HG02840 (cell line): Measurements from ENCODE around the gene ZDHHC12.
"Not testable (repeated sequence)": the region's sequence is repeated elsewhere in the genome, so short reads cannot be mapped to it uniquely, and the experiment has no call there.

Experiments
- ATAC-seq: cut with Tn5 transposase; IDR thresholded peaks from one replicate; pipeline ENCODE4 v1.9.1; 2021; ENCODE audit warnings: mild to moderate bottlenecking, moderate library complexity, moderate number of reproducible peaks; ENCODE audit not compliant: unreplicated experiment, low FRiP score

Gene ZDHHC12

DNA sequence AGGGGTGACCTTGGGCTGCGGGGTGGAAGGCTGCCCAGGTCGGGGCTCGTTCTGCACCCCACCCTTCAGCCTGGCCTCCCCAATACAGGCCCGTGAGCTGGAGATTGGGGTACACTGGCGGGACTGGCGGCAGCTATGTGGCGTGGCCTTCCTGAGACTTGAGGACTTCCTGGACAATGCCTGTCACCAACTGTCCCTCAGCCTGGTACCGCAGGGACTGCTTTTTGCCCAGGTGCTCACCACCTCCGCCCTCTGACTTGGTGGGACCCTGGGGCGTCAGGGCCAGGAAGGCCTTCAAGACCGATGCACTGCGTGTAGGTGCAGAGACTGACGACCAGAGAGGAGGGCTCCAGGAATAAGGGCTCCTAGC, 10.5 kb downstream of the ZDHHC12 start:
- ATAC-seq, result no peak

DNA sequence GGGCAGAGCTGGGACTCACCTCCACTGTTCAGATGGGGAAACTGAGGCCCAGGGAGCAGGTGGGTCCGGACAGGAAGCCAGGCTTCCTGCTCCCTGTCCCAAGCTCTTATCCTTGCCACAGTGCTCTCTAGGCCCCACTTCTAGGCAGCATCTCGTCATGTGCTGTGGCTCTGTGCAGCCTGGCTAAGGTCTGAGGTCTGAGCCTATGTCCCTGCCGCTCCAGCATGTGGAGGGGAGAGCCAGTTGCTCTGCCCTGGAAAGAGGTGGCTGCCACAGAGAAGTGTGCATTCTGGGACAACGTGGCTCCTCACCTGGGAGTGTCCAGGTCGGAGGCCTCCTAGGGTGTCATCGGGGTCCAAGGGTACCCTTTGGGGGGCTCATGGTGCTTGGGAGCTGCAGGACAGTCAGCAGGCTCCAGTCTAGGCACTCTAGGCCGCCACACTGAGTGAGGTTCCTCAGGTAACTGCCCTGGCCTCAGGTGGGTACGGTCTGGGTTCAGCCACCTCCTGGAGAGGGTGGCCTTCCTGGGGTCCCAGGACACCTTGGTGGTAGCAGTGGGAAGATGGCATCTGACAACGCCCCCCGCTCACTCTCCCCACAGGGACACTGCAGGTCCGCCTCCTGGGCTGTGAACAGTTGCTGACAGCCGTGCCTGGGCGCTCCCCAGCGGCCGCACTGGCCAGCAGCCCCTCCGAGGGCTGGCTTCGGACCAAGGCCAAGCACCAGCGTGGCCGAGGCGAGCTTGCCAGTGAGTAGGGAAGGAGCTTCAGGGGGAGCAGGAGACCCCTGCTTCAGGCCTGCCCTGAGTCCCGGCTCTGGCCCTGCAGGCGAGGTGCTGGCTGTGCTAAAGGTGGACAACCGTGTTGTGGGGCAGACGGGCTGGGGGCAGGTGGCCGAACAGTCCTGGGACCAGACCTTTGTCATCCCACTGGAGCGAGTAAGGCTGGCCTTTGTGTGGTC, 11.2 kb downstream of the ZDHHC12 start:
- ATAC-seq, result no peak

DNA sequence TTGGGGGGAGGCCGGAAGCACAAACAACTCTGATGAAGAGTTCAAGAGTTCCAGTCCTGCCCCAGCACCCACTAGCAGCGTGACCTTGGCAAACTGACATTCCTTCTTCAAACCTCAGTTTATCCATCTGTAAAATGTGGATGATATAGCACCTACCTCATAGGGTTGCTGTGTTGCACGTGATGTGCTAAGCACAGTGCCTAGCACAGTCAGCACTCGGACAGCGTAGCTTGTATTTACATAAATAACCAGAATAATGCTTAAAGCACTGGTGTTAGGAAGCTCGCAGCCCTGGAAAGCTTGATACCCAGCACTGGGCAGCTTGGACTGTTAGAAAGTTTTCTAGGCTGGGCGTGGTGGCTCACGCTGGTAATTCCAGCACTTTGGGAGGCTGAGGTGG, 16.5 kb downstream of the ZDHHC12 start:
- no peak for ATAC-seq

DNA sequence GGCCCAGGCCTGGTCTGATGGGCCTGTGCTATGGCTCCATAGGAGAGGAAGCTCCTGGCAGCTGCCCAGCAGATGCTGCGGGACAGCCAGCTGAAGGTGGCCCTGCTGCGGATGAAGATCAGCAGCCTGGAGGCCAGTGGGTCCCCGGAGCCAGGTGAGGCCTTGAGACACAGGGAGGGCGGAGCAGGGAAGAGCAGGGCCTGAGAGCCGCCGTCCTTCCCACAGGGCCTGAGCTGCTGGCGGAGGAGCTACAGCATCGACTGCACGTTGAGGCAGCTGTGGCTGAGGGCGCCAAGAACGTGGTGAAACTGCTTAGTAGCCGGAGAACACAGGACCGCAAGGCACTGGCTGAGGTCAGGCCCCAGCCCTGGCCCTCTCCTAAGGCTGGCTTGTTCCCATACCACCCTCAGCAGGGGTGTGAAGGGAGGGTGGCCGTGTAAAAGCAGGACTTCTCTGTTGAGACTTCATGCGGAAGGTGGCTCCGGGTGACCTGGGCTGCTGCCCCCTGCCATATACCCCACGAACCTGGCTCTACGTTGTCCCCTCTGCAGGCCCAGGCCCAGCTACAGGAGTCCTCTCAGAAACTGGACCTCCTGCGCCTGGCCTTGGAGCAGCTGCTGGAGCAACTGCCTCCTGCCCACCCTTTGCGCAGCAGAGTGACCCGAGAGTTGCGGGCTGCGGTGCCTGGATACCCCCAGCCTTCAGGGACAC, 17.1 kb downstream of the ZDHHC12 start:
- no peak for ATAC-seq

DNA sequence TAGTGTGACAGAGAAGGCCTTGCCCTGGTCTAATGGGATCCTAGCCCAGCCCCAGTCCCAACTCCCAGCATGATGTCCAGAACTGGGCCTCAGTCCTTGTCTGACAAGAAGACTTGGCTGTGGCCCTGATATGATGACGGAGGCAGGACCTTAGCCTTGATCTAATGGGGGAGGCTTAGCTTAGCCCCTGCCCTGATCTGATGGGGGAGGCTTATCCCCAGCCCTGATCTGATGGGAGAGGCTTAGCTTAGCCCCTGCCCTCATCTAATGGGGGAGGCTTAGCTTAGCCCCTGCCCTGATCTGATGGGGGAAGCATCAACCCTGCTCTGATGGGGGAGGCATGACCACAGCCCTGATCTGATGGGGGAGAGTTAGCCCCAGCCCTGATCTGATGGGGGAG, 17.9 kb downstream of the ZDHHC12 start:
- ATAC-seq, result no peak

GRCh38 chr9:128705051-128705965, 18.6 kb downstream of the ZDHHC12 start:
- ATAC-seq, result no peak

- no peak for ATAC-seq
Observed at GRCh38 chr9:128704356-128704670, 19.6 kb downstream of the ZDHHC12 start.

- no peak for ATAC-seq
Observed at GRCh38 chr9:128703616-128704355, 20.1 kb downstream of the ZDHHC12 start.

- peak; percentile 10 for ATAC-seq
Observed at GRCh38 chr9:128702949-128703615, 20.8 kb downstream of the ZDHHC12 start.

GRCh38 chr9:128702445-128702948, 21.4 kb downstream of the ZDHHC12 start, which contains the start of gene PKN3:
Gene PKN3 (plus strand): TSS chr9:128702503. CDS start chr9:128702916, 413 bp downstream.
- ATAC-seq, result peak; percentile 72

DNA sequence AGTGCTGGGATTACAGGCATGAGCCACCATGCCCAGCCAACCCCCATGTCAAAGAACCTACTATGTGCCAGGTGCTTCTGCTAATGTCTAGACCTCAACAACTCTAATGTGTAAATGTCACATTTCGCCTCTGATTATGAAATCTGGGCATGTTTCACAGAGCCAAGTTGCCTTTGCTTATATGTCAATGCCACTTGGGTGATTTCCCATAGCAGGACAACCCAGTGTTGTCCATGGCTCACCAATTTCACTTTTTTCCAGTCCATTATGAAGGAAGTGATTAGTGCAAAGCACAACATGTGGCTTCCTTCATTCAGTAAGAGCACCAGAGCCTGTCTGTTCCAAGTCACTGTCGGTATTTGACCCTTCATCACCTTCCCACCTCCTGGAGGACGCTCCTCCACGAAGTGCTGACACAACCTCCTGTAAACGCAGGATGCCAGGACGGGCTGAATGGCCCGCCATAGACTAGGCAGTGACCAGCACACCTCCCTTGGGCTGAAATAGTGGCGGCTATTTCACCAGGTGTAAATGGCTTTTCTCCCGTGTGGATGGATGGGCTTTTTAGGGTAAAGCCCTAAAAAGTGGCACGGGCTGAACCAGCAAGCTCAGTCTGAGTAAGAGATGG, 22.6 kb downstream of the ZDHHC12 start:
- no peak for ATAC-seq

DNA sequence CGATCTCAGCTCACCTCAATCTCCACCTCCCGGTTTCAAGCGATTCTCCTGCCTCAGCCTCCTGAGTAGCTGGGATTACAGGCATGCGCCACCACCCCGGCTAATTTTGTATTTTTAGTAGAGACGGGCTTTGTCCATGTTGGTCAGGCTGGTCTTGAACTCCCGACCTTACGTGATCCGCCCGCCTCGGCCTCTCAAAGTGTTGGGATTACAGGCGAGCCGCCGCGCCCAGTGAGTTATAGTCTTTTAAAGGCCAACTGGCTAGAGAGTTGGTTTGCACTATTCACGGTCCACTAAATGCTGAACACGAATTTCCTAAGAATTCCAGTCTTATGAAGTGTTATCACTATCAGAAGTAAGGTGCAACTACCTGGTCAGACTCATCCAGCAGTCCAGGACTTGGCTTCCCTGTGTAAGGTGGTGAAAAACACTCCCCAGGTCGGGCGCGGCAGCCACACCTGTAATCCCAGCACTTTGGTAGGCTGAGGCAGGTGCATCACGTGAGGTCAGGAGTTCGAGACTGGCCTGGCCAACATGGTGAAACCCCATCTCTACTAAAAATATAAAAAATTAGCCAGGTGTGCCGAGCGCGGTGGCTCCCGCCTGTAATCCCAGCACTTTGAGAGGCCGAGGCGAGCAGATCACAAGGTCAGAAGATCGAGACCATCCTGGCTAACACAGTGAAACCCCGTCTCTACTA, 24.7 kb downstream of the ZDHHC12 start:
- not testable (repeated sequence) for ATAC-seq

GRCh38 chr9:128696923-128697707, 26.8 kb downstream of the ZDHHC12 start:
- ATAC-seq, result no peak

- ATAC-seq, result no peak
Observed at GRCh38 chr9:128694344-128694743, 29.6 kb downstream of the ZDHHC12 start.

GRCh38 chr9:128693738-128694137, 30.2 kb downstream of the ZDHHC12 start:
- not testable (repeated sequence) for ATAC-seq

GRCh38 chr9:128690684-128691034, 33.3 kb downstream of the ZDHHC12 start:
- ATAC-seq, result no peak
